HepG2 (cell line): ENCODE data around the gene LRRN4CL.

ENCODE experiments used
- CTCF ChIP-seq: sonication (generic); formaldehyde crosslinking; IDR thresholded peaks from 2 replicates; pipeline ENCODE4 v1.5.0; 2020; ENCODE audit warnings: mild to moderate bottlenecking, missing genetic modification reagents, moderate library complexity
- HNF4G ChIP-seq, 2 experiments: sonication (generic) in 1 of 2; formaldehyde crosslinking in 1 of 2; IDR thresholded peaks; 2 replicates each; pipeline versions ENCODE4 v1.4.0 to v1.6.1; 2011 to 2020; ENCODE audit warnings: borderline replicate concordance in 2 of 2, low read depth in 2 of 2, mild to moderate bottlenecking in 2 of 2, low read length in 1 of 2, missing genetic modification reagents in 1 of 2, moderate library complexity in 1 of 2
- POLR2AphosphoS5 ChIP-seq: IDR thresholded peaks from 2 replicates; pipeline ENCODE4 v1.6.1; 2012; ENCODE audit warnings: low read depth, low read length
- STAT5B ChIP-seq: sonication (generic); formaldehyde crosslinking; IDR thresholded peaks from 2 replicates; pipeline ENCODE4 v1.4.0; 2020; ENCODE audit warnings: missing genetic modification reagents
- ZNF138 ChIP-seq: sonication (generic); formaldehyde crosslinking; IDR thresholded peaks from 2 replicates; pipeline ENCODE4 v1.5.0; 2020; ENCODE audit warnings: mild to moderate bottlenecking, low read depth, missing genetic modification reagents
- ZNF44 ChIP-seq: sonication (generic); formaldehyde crosslinking; IDR thresholded peaks from 2 replicates; pipeline ENCODE4 v1.5.1; 2020; ENCODE audit warnings: mild to moderate bottlenecking, missing genetic modification reagents
- ZNF672 ChIP-seq: sonication (generic); formaldehyde crosslinking; IDR thresholded peaks from 2 replicates; pipeline ENCODE4 v1.8.1; 2022; ENCODE audit warnings: missing genetic modification reagents

GRCh38 chr11:62649486-62649885 lies 39.8 kb downstream of the LRRN4CL start:
- TF ChIP-seq CTCF (CRISPR knock-in tag) (no peak), ZNF672 (CRISPR knock-in tag) (no peak), ZNF44 (CRISPR knock-in tag) (no peak), POLR2AphosphoS5 (no peak), HNF4G (IDR thresholded peaks at IDR 0.05; ENCODE audit: borderline replicate concordance, low read depth, low read length) (no peak), HNF4G (CRISPR knock-in tag; IDR thresholded peaks at IDR 0.05; ENCODE audit: borderline replicate concordance, low read depth) (no peak), ZNF138 (CRISPR knock-in tag) (no peak), STAT5B (no peak)
